CD4-positive, CD25-positive, alpha-beta regulatory T cell (primary cell): ENCODE results near the gene KRTAP1-1. TPM values are rescaled to one million over a fixed set of nuclear protein-coding genes. Genes with fewer than 3 reads are reported as not detected.

ENCODE experiments used
- ATAC-seq, 2 donors: fragments of 150-1000 bp; cut with Tn5 transposase; one replicate each; pipeline ENCODE4 v1.10.0; 2021; ENCODE audit warnings: low read depth in 2 of 2, moderate number of reproducible peaks in 2 of 2, moderate library complexity in 1 of 2
- DNase-seq, 3 donors: peaks; one replicate each; pipeline versions ENCODE4 v3.0.0 to v3.0.0-alpha.2; 2012 to 2022; ENCODE audit warnings: mixed read lengths in 1 of 3
- H3K27ac ChIP-seq: one replicate; pipeline ENCODE4 v1.7.0; 2013; ENCODE audit warnings: mild to moderate bottlenecking, low read length; ENCODE audit not compliant: insufficient read depth, poor library complexity, severe bottlenecking
- H3K27me3 ChIP-seq: one replicate; pipeline ENCODE4 v1.7.0; 2013; ENCODE audit warnings: low read length; ENCODE audit not compliant: control insufficient read depth, insufficient read depth
- H3K36me3 ChIP-seq: one replicate; pipeline ENCODE4 v1.7.0; 2013; ENCODE audit warnings: mild to moderate bottlenecking, low read length, moderate library complexity; ENCODE audit not compliant: control insufficient read depth, insufficient read depth
- H3K4me1 ChIP-seq: 2 replicates; pipeline ENCODE4 v1.7.0; 2013; ENCODE audit warnings: mild to moderate bottlenecking, low read length; ENCODE audit not compliant: insufficient read depth, control insufficient read depth, poor library complexity, severe bottlenecking
- H3K4me3 ChIP-seq: one replicate; pipeline ENCODE4 v1.7.0; 2013; ENCODE audit warnings: low read depth, mild to moderate bottlenecking, low read length, moderate library complexity
- H3K9me3 ChIP-seq, 2 experiments: 1 replicate in 1 of 2; 2 replicates in 1 of 2; pipeline ENCODE4 v1.7.0; 2013; ENCODE audit warnings: low read length in 2 of 2, mild to moderate bottlenecking in 1 of 2, moderate library complexity in 1 of 2; ENCODE audit not compliant: control insufficient read depth in 2 of 2
- H3K27ac Mint-ChIP-seq, 3 donors: one replicate each; pipeline ENCODE4 v1.8.0; 2020 to 2022; ENCODE audit warnings: mild to moderate bottlenecking in 3 of 3, mixed read lengths in 3 of 3, moderate library complexity in 2 of 3
- H3K27me3 Mint-ChIP-seq: one replicate; pipeline ENCODE4 v1.8.0; 2022; ENCODE audit warnings: mild to moderate bottlenecking, mixed read lengths
- H3K36me3 Mint-ChIP-seq: one replicate; pipeline ENCODE4 v1.8.0; 2020; ENCODE audit warnings: mixed read lengths
- H3K4me1 Mint-ChIP-seq, 4 donors: one replicate each; pipeline ENCODE4 v1.8.0; 2020 to 2022; ENCODE audit warnings: mixed read lengths in 4 of 4, mild to moderate bottlenecking in 1 of 4
- H3K4me3 Mint-ChIP-seq, 4 donors: one replicate each; pipeline ENCODE4 v1.8.0; 2020 to 2022; ENCODE audit warnings: mild to moderate bottlenecking in 4 of 4, mixed read lengths in 4 of 4, moderate library complexity in 3 of 4
- H3K9me3 Mint-ChIP-seq, 7 donors: one replicate each; pipeline ENCODE4 v1.8.0; 2020 to 2022; ENCODE audit warnings: mixed read lengths in 7 of 7, mild to moderate bottlenecking in 3 of 7, moderate library complexity in 2 of 7
- polyA plus RNA-seq, 4 donors: library from polyadenylated mRNA; unstranded; fragments of 300-500 nt; fragmentation: Illumina TruSeq; gene quantifications; one replicate each; pipeline ENCODE4 v1.2.3, GENCODE V29; 2021
- total RNA-seq: library from RNA; stranded (reverse); gene quantifications from one replicate; pipeline ENCODE4 v1.2.3, GENCODE V29; 2022

Gene KRTAP1-1
- total and polyA plus RNA-seq, 5 donors from 2014 or later = not detected

DNA sequence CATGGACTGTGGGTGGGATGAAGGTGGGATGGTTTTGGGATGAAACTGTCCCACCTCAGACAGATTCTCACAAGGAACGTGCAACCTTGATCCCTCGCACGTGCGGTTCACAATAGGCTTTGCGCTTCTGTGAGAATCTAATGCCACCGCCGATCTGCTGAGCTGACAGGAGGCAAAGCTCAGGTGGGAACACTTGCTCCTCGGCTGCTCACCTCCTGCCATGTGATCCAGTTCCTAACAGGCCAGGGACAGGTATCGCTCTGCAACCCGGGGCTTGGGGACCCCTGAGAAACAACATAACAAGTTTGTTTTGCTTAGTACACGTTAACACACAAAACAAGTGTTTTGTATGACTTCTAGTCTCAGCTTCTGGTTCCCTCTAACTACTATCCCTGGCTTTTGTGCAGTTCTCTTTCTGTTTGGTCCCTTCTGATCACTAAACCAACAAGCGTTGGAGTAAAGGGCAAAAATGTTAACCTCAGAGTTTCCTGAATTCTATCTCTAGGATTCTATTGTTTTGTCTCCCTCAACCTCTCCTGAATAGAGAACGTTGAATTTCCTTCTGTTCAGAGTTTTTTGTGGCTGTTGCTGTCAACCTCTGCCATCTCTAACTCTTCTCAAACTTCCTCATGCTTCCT is 24.6 kb downstream of the KRTAP1-1 start:
- Mint-ChIP-seq H3K4me3 (no peak overlapping the region), H3K36me3 (no peaks in the 10 kb centered on the region), H3K27me3 (peaks cover 16% of the 10 kb centered on the region), H3K27ac (no peak overlapping the region), H3K4me1 (no peaks in the 10 kb centered on the region), H3K9me3 (no peaks in the 10 kb centered on the region)
- no peak for DNase-seq
- Histone ChIP-seq H3K9me3 (no peaks in the 10 kb centered on the region), H3K4me1 (no peaks in the 10 kb centered on the region), H3K27me3 (peaks cover 15% of the 10 kb centered on the region), H3K36me3 (no peaks in the 10 kb centered on the region), H3K4me3 (no peak overlapping the region), H3K27ac (no peak overlapping the region)
- ATAC-seq = no peak

DNA sequence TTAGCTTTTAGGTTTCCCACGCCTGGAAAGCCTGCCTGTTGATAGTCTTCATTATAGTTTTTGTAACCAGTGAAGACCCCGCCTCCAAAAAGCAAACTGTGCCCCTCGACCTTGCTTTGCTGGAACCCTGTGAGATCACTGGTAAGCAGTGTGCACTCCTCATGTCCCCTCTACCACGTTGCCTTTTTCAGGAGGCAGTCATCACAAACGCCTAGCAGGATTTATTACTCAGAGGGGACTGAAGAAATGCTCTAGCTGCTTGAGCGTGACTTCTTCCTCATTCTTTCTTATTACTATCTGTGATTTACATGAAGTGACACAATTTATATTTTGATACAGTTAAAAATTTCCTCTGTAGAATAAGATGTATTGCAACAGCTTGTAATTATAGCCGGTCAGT is 25.8 kb downstream of the KRTAP1-1 start:
- no peak overlapping the region for H3K27ac Mint-ChIP-seq
- no peaks in the 10 kb centered on the region for H3K4me1 Mint-ChIP-seq
- H3K27me3 ChIP-seq = peaks cover 13% of the 10 kb centered on the region

DNA sequence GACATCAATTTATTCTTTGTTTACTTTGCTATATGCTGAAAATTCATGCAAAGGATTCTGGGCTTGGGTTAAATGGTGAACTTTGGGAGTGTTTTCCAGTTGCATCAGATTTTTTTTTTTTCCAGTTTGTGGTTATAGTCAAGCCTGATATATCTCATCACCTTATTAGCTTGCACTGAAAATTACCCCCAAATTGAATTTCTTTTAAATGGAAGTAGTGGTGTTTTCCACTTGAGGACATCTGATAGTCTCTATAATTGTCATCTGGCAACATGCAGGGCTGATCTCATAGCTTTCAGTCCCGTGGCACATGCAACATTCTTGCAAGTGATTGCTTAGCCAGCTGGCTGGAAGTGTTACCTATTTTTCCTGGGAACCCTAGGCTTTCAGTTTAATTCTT is 27.6 kb downstream of the KRTAP1-1 start:
- Mint-ChIP-seq H3K9me3 (no peaks in the 10 kb centered on the region), H3K27me3 (peaks cover 23% of the 10 kb centered on the region), H3K4me1 (no peaks in the 10 kb centered on the region), H3K36me3 (no peaks in the 10 kb centered on the region), H3K27ac (no peak overlapping the region), H3K4me3 (no peak overlapping the region)
- peaks cover 9% of the 10 kb centered on the region for H3K27me3 ChIP-seq
- no peaks in the 10 kb centered on the region for H3K9me3 ChIP-seq
- H3K4me1 ChIP-seq = no peaks in the 10 kb centered on the region
- H3K27ac ChIP-seq = no peak overlapping the region
- H3K36me3 ChIP-seq = no peaks in the 10 kb centered on the region
- no peak overlapping the region for H3K4me3 ChIP-seq
- ATAC-seq (no peak), DNase-seq (no peak)

More for the DNA sequence above, 25.8 kb downstream of the KRTAP1-1 start:
- ATAC-seq (no peak), DNase-seq (no peak)
- Histone ChIP-seq H3K27ac (no peak overlapping the region), H3K4me1 (no peaks in the 10 kb centered on the region), H3K9me3 (no peaks in the 10 kb centered on the region), H3K4me3 (no peak overlapping the region), H3K36me3 (no peaks in the 10 kb centered on the region)
- Mint-ChIP-seq H3K4me3 (no peak overlapping the region), H3K9me3 (no peaks in the 10 kb centered on the region), H3K27me3 (peaks cover 24% of the 10 kb centered on the region), H3K36me3 (no peaks in the 10 kb centered on the region)

DNA sequence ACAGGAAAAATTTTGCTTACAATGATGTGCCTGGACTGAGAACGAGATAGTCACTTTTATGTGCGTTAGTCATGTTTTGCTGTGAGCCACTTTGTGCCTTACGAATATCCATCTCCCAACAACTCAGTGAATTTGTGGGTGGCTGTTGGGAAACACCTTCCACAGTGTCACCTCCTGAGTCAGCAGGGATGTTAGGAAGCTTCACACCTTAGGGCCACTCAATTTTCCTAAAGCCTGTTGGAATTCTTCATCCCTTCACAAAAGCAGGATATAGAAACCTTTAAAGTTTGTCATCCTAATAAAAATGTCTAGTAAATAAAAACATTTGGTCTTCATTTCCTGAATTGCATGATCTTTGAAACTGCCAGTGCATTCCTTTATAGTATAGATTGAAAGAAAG is 28.1 kb downstream of the KRTAP1-1 start:
- Mint-ChIP-seq H3K27me3 (peaks cover 27% of the 10 kb centered on the region), H3K9me3 (no peaks in the 10 kb centered on the region), H3K27ac (no peak overlapping the region), H3K4me3 (no peak overlapping the region), H3K36me3 (no peaks in the 10 kb centered on the region), H3K4me1 (no peaks in the 10 kb centered on the region)
- no peak overlapping the region for H3K27ac ChIP-seq
- H3K9me3 ChIP-seq = no peaks in the 10 kb centered on the region
- H3K27me3 ChIP-seq = peaks cover 6% of the 10 kb centered on the region
- H3K4me3 ChIP-seq = no peak overlapping the region
- no peaks in the 10 kb centered on the region for H3K36me3 ChIP-seq
- ATAC-seq (no peak), DNase-seq (no peak)
- H3K4me1 ChIP-seq = no peaks in the 10 kb centered on the region

DNA sequence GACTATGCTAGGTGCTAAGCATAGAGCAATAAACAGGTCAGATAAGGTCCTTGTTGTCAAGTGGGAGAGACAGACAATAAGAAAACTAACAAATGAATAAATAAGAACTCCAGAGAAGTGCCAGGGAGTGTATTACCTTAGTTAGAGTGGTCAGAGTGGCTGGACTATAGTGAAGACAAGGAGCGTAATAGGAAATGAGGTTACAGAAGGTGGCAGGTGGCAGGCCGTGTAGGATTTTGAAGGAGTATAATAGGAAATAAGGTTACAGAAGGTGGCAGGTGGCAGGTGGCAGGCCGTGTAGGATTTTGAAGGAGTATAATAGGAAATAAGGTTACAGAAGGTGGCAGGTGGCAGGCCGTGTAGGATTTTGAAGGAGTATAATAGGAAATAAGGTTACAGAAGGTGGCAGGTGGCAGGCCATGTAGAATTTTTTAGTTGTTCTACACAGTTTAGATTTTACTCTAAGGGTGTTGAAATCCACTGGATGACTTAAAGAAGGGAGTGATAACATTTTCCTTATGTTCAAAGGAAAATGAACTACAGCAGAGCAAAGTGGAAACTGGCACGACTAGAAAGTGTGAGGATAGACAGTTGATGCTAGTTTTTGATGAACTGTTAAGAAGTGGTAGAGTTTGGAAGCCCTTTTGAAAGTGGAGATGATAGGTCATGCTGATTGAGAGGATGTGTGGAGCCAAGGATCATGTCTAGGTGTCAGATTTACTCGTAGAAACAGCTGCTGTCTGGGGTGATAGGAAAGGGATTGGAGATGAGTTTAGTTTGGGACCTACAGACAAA is 28.7 kb downstream of the KRTAP1-1 start:
- Histone ChIP-seq H3K4me3 (no peak overlapping the region), H3K36me3 (no peaks in the 10 kb centered on the region), H3K27ac (no peak overlapping the region), H3K4me1 (no peaks in the 10 kb centered on the region), H3K27me3 (peaks cover 6% of the 10 kb centered on the region), H3K9me3 (no peaks in the 10 kb centered on the region)
- Mint-ChIP-seq H3K9me3 (no peaks in the 10 kb centered on the region), H3K36me3 (no peaks in the 10 kb centered on the region), H3K27ac (no peak overlapping the region), H3K4me1 (no peaks in the 10 kb centered on the region), H3K27me3 (peaks cover 25% of the 10 kb centered on the region), H3K4me3 (no peak overlapping the region)
- ATAC-seq (no peak), DNase-seq (no peak)

DNA sequence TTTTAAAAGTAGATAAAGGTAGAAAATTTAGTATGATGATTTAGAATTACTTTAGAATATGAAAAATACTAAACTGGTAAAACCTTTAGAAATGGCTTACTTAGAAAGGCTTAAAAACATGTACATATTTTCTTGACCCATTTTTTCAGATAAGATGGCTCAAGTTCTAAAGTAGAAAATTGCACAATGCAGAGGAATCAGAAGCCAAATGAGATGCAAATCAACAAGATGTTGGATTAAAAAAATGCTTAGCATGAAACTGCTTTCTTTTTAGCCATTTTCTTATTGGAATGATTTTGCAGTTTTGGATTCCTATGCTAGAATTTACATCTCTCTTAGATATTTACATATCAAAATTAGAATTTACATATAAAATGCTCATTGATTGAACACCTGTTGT is 30.8 kb downstream of the KRTAP1-1 start:
- Histone ChIP-seq H3K4me3 (no peak overlapping the region), H3K9me3 (no peaks in the 10 kb centered on the region), H3K27me3 (peaks cover 5% of the 10 kb centered on the region), H3K4me1 (no peaks in the 10 kb centered on the region), H3K36me3 (no peaks in the 10 kb centered on the region), H3K27ac (no peak overlapping the region)
- DNase-seq (no peak), ATAC-seq (no peak)
- Mint-ChIP-seq H3K4me1 (no peaks in the 10 kb centered on the region), H3K9me3 (no peaks in the 10 kb centered on the region), H3K36me3 (no peaks in the 10 kb centered on the region), H3K4me3 (no peak overlapping the region), H3K27me3 (peaks cover 29% of the 10 kb centered on the region), H3K27ac (no peak overlapping the region)

DNA sequence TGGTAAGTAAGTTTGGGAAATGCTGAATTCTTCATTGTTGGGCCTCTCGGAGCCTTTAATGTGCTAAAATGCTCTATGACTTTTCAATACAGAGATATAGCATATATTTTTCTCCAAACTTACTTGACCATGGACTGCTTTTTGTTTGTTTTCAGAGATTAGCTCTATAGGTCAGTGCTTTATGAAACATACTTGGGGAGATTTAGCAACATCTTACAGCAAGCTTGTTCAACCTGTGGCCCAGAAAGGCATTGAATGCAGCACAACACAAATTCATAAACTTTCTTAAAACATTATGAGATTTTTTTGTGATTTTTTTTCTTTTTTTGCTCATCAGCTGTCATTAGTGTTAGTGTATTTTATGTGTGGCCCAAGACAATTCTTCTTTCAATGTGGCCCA is 31.3 kb downstream of the KRTAP1-1 start:
- no peak overlapping the region for H3K27ac ChIP-seq

DNA sequence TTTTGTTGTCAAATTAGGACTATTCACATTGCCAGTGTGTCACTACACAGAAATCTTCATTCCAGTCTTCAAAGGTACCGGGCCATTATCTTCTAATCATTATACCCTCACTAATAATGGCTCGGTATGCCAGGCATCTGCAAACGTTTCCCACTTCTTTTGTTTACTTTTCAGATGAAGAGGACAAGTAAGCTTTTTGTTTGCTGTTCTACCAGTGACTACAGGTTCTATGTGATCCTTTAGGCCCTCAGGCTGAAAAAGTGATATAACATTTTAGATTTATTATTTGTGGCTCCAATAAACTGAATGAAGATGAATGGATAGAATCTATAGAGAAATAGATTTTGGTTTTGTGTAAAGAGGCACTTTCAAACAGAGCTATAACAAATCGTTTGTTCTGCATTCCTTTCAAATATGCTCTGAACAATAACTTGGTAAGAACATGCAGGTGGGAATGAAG is 31.9 kb downstream of the KRTAP1-1 start:
- H3K4me3 ChIP-seq = no peak overlapping the region
- H3K36me3 ChIP-seq = no peaks in the 10 kb centered on the region
- H3K4me1 Mint-ChIP-seq = no peaks in the 10 kb centered on the region

More for the DNA sequence above, 31.3 kb downstream of the KRTAP1-1 start:
- no peak overlapping the region for H3K4me3 Mint-ChIP-seq
- Histone ChIP-seq H3K4me3 (no peak overlapping the region), H3K4me1 (no peaks in the 10 kb centered on the region), H3K36me3 (no peaks in the 10 kb centered on the region), H3K9me3 (no peaks in the 10 kb centered on the region), H3K27me3 (peaks cover 3% of the 10 kb centered on the region)
- DNase-seq = no peak
- no peaks in the 10 kb centered on the region for H3K9me3 Mint-ChIP-seq
- ATAC-seq = no peak
- H3K36me3 Mint-ChIP-seq = no peaks in the 10 kb centered on the region
- H3K4me1 Mint-ChIP-seq = no peaks in the 10 kb centered on the region
- H3K27ac Mint-ChIP-seq = no peak overlapping the region
- peaks cover 29% of the 10 kb centered on the region for H3K27me3 Mint-ChIP-seq

More for the DNA sequence above, 31.9 kb downstream of the KRTAP1-1 start:
- no peak overlapping the region for H3K27ac Mint-ChIP-seq
- H3K4me3 Mint-ChIP-seq = no peak overlapping the region
- H3K36me3 Mint-ChIP-seq = no peaks in the 10 kb centered on the region
- no peaks in the 10 kb centered on the region for H3K4me1 ChIP-seq
- ATAC-seq (no peak), DNase-seq (no peak)
- H3K9me3 ChIP-seq = no peaks in the 10 kb centered on the region
- H3K27ac ChIP-seq = no peak overlapping the region
- no peaks in the 10 kb centered on the region for H3K9me3 Mint-ChIP-seq
- H3K27me3 ChIP-seq = peaks cover 3% of the 10 kb centered on the region
- H3K27me3 Mint-ChIP-seq = peaks cover 32% of the 10 kb centered on the region
